SK-N-SH treated with all-trans-retinoic acid at 6 μM for 48 hours (cell line): ENCODE measurements around the gene LHFPL6.

ENCODE experiments used
- ARNTL ChIP-seq: fragments of 450-650 bp; formaldehyde crosslinking; IDR thresholded peaks from 2 replicates; pipeline ENCODE4 v1.5.0; 2020; ENCODE audit warnings: low read depth, mild to moderate bottlenecking, moderate library complexity, borderline replicate concordance
- ZFP3 ChIP-seq: fragments of 250-450 bp; sonication (Bioruptor Pico); IDR thresholded peaks from 2 replicates; pipeline ENCODE4 v1.5.0; 2020; ENCODE audit warnings: mild to moderate bottlenecking, moderate library complexity
- ZNF565 ChIP-seq: fragments of 450-650 bp; formaldehyde crosslinking; conservative IDR thresholded peaks from 2 replicates; pipeline ENCODE4 v1.5.0; 2020; ENCODE audit warnings: low read depth, mild to moderate bottlenecking, moderate library complexity
- ZNF8 ChIP-seq: fragments of 450-650 bp; formaldehyde crosslinking; IDR thresholded peaks from 2 replicates; pipeline ENCODE4 v1.5.0; 2020; ENCODE audit warnings: mild to moderate bottlenecking, moderate library complexity
- TF ChIP-seq, protein P1 (sequence below): fragments of 250-450 bp; sonication (Bioruptor Pico); IDR thresholded peaks from 2 replicates; pipeline ENCODE4 v1.8.0; 2020; ENCODE audit warnings: mild to moderate bottlenecking, moderate library complexity, borderline replicate concordance

DNA sequence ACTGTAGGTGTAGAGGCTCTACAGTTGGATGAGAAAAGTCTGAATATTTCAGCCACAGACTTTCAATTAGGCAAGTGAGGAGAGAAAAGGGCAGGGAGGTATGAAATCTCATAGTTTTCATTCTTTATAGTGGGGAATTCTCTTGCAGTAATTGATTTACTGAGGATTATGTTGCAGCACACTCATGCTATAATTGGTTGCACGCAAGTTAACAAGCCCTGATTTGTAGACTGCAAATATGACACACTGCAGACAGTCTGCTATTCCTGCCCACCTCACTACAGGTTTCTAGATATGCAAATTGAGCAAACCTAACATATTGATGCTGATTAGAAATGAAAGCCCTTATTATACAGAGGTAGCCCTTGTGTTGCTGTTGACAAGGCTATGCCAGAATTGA lies 139.4 kb downstream of the LHFPL6 start:
- no peak for TF ChIP-seq ZNF565 (CRISPR knock-in tag)
- TF ChIP-seq ZFP3 = no peak
- TF ChIP-seq, protein P1, sequence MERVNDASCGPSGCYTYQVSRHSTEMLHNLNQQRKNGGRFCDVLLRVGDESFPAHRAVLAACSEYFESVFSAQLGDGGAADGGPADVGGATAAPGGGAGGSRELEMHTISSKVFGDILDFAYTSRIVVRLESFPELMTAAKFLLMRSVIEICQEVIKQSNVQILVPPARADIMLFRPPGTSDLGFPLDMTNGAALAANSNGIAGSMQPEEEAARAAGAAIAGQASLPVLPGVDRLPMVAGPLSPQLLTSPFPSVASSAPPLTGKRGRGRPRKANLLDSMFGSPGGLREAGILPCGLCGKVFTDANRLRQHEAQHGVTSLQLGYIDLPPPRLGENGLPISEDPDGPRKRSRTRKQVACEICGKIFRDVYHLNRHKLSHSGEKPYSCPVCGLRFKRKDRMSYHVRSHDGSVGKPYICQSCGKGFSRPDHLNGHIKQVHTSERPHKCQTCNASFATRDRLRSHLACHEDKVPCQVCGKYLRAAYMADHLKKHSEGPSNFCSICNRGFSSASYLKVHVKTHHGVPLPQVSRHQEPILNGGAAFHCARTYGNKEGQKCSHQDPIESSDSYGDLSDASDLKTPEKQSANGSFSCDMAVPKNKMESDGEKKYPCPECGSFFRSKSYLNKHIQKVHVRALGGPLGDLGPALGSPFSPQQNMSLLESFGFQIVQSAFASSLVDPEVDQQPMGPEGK (CRISPR knock-in tag) = no peak
- no peak for TF ChIP-seq ZNF8 (CRISPR knock-in tag)
- TF ChIP-seq ARNTL = no peak
